Measurements from ENCODE around the gene FBXW2. TPM values are rescaled to one million over a fixed set of nuclear protein-coding genes. Genes with fewer than 3 reads are reported as not detected.

The FBXW2 gene
- total RNA-seq, 1 donor, result 36.9 TPM

GRCh38 chr9:120833325-120833724 lies 40.1 kb upstream of the FBXW2 start:
- Histone ChIP-seq H3K9me3 (ENCODE audit: low read depth, low read length) (no peaks in the 10 kb centered on the region), H3K4me1 (ENCODE audit: insufficient read depth, low read length) (peaks cover 11% of the 10 kb centered on the region), H3K4me3 (ENCODE audit: insufficient read depth, low read length) (no peak overlapping the region), H3K4me2 (ENCODE audit: insufficient read depth, low read length) (no peak overlapping the region), H2AFZ (ENCODE audit: low read length) (no peak overlapping the region), H3K27me3 (ENCODE audit: insufficient read depth, low read length) (no peaks in the 10 kb centered on the region), H3K27ac (ENCODE audit: low read depth, low read length) (no peak overlapping the region), H3K36me3 (ENCODE audit: insufficient read depth, low read length) (peaks cover 39% of the 10 kb centered on the region), H3K79me2 (ENCODE audit: insufficient read depth, low read length) (peaks cover 41% of the 10 kb centered on the region), H4K20me1 (ENCODE audit: insufficient read depth, low read length) (peaks cover 4% of the 10 kb centered on the region)
- no peak for DNase-seq (ENCODE audit: insufficient read length, low spot score, missing footprints)
- no peak for TF ChIP-seq CTCF (IDR thresholded peaks at IDR 0.05; ENCODE audit: extremely low read depth, low read depth, low read length)

DNA sequence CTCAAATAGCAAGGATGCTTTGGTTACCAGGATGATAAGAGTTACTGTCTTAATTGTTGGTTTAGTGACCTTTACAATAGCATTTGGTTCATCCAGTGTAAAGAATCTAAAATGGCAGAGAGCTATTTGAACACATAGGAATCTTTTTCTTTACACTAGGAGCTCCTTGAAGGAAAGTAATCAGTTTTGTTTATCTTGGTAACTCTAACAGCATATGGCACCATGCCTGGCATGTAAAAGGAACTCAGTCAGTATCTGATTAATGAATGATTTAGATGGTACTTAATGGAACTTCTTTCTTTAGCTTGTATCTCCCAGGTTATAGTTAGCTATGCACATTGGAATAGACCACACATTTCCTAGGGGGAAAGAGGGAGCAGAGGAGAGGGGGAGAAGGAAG lies 39.6 kb upstream of the FBXW2 start:
- no peaks in the 10 kb centered on the region for H3K9me3 ChIP-seq (ENCODE audit: low read depth, low read length)
- no peak overlapping the region for H3K4me2 ChIP-seq (ENCODE audit: insufficient read depth, low read length)
- no peak for TF ChIP-seq CTCF (IDR thresholded peaks at IDR 0.05; ENCODE audit: extremely low read depth, low read depth, low read length)
- H2AFZ ChIP-seq (ENCODE audit: low read length), result no peak overlapping the region
- H3K27ac ChIP-seq (ENCODE audit: low read depth, low read length), result no peak overlapping the region
- peaks cover 4% of the 10 kb centered on the region for H4K20me1 ChIP-seq (ENCODE audit: insufficient read depth, low read length)
- DNase-seq (ENCODE audit: insufficient read length, low spot score, missing footprints), result no peak
- H3K4me1 ChIP-seq (ENCODE audit: insufficient read depth, low read length), result peaks cover 11% of the 10 kb centered on the region
- no peak overlapping the region for H3K4me3 ChIP-seq (ENCODE audit: insufficient read depth, low read length)
- peaks cover 36% of the 10 kb centered on the region for H3K79me2 ChIP-seq (ENCODE audit: insufficient read depth, low read length)
- peaks cover 39% of the 10 kb centered on the region for H3K36me3 ChIP-seq (ENCODE audit: insufficient read depth, low read length)
- no peaks in the 10 kb centered on the region for H3K27me3 ChIP-seq (ENCODE audit: insufficient read depth, low read length)

DNA sequence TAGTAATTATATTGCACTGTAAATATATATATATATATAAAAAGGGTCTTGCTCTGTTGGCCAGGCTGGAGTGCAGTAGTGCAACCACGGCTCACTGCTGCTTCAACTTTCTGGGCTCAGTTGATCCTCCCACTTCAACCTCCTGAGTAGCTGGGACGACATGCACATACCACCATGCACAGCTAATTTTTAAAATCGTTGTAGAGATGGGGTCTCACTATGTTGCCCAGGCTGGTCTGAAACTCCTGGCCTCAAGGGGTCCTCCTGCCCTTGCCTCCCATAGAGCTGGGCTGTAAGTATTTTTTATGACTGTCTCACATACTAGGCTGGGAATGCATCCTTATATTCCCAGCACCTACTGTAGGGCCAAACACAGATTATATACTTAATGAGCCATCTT lies 37.6 kb upstream of the FBXW2 start:
- TF ChIP-seq CTCF (IDR thresholded peaks at IDR 0.05; ENCODE audit: extremely low read depth, low read depth, low read length), result no peak
- Histone ChIP-seq H3K9me3 (ENCODE audit: low read depth, low read length) (no peaks in the 10 kb centered on the region), H3K4me2 (ENCODE audit: insufficient read depth, low read length) (no peak overlapping the region), H2AFZ (ENCODE audit: low read length) (no peak overlapping the region), H3K36me3 (ENCODE audit: insufficient read depth, low read length) (peaks cover 52% of the 10 kb centered on the region), H3K4me3 (ENCODE audit: insufficient read depth, low read length) (no peak overlapping the region), H3K27ac (ENCODE audit: low read depth, low read length) (peak overlapping the region; percentile 67), H3K79me2 (ENCODE audit: insufficient read depth, low read length) (peaks cover 25% of the 10 kb centered on the region), H3K4me1 (ENCODE audit: insufficient read depth, low read length) (peaks cover 11% of the 10 kb centered on the region), H3K27me3 (ENCODE audit: insufficient read depth, low read length) (no peaks in the 10 kb centered on the region), H4K20me1 (ENCODE audit: insufficient read depth, low read length) (peaks cover 4% of the 10 kb centered on the region)
- no peak for DNase-seq (ENCODE audit: insufficient read length, low spot score, missing footprints)

GRCh38 chr9:120830151-120830550 lies 36.9 kb upstream of the FBXW2 start:
- Histone ChIP-seq H3K27me3 (ENCODE audit: insufficient read depth, low read length) (no peaks in the 10 kb centered on the region), H3K79me2 (ENCODE audit: insufficient read depth, low read length) (peaks cover 20% of the 10 kb centered on the region), H3K4me2 (ENCODE audit: insufficient read depth, low read length) (peak overlapping the region; percentile 18), H4K20me1 (ENCODE audit: insufficient read depth, low read length) (peaks cover 4% of the 10 kb centered on the region), H3K4me1 (ENCODE audit: insufficient read depth, low read length) (peaks cover 11% of the 10 kb centered on the region), H2AFZ (ENCODE audit: low read length) (no peak overlapping the region), H3K27ac (ENCODE audit: low read depth, low read length) (peak overlapping the region; percentile 67), H3K4me3 (ENCODE audit: insufficient read depth, low read length) (no peak overlapping the region), H3K36me3 (ENCODE audit: insufficient read depth, low read length) (peaks cover 49% of the 10 kb centered on the region), H3K9me3 (ENCODE audit: low read depth, low read length) (no peaks in the 10 kb centered on the region)
- DNase-seq (ENCODE audit: insufficient read length, low spot score, missing footprints), result no peak
- TF ChIP-seq CTCF (IDR thresholded peaks at IDR 0.05; ENCODE audit: extremely low read depth, low read depth, low read length), result no peak
